ENCODE data around the gene CPTP.

Gene CPTP

GRCh38 chr1:1318777-1319645 is 5.6 kb upstream of the CPTP start:
- H3K9me3 ChIP-seq (ENCODE audit: control insufficient read depth, low read length): no peaks in the 10 kb centered on the region
- H3K9ac ChIP-seq: no peak overlapping the region
- H3K27me3 ChIP-seq (ENCODE audit: control insufficient read depth, insufficient read depth, low read length): no peaks in the 10 kb centered on the region
- H2AFZ ChIP-seq: no peak overlapping the region
- peaks cover 18% of the 10 kb centered on the region for H3K79me2 ChIP-seq
- no peaks in the 10 kb centered on the region for H3K4me1 ChIP-seq
- TF ChIP-seq, protein P1, sequence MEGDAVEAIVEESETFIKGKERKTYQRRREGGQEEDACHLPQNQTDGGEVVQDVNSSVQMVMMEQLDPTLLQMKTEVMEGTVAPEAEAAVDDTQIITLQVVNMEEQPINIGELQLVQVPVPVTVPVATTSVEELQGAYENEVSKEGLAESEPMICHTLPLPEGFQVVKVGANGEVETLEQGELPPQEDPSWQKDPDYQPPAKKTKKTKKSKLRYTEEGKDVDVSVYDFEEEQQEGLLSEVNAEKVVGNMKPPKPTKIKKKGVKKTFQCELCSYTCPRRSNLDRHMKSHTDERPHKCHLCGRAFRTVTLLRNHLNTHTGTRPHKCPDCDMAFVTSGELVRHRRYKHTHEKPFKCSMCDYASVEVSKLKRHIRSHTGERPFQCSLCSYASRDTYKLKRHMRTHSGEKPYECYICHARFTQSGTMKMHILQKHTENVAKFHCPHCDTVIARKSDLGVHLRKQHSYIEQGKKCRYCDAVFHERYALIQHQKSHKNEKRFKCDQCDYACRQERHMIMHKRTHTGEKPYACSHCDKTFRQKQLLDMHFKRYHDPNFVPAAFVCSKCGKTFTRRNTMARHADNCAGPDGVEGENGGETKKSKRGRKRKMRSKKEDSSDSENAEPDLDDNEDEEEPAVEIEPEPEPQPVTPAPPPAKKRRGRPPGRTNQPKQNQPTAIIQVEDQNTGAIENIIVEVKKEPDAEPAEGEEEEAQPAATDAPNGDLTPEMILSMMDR (IDR thresholded peaks at IDR 0.05): no peak
- no peak overlapping the region for H3K4me2 ChIP-seq (ENCODE audit: low read length)
- H3K4me3 ChIP-seq (ENCODE audit: low read depth, low read length): no peak overlapping the region
- H3K27ac ChIP-seq: no peak overlapping the region
- no peaks in the 10 kb centered on the region for H3K36me3 ChIP-seq (ENCODE audit: control insufficient read depth, insufficient read depth, low read length)

GRCh38 chr1:1319646-1319941 is 5.0 kb upstream of the CPTP start:
- Histone ChIP-seq H3K27ac (no peak overlapping the region), H3K36me3 (ENCODE audit: control insufficient read depth, insufficient read depth, low read length) (no peaks in the 10 kb centered on the region)
- TF ChIP-seq, protein P1 (IDR thresholded peaks at IDR 0.05): no peak

DNA sequence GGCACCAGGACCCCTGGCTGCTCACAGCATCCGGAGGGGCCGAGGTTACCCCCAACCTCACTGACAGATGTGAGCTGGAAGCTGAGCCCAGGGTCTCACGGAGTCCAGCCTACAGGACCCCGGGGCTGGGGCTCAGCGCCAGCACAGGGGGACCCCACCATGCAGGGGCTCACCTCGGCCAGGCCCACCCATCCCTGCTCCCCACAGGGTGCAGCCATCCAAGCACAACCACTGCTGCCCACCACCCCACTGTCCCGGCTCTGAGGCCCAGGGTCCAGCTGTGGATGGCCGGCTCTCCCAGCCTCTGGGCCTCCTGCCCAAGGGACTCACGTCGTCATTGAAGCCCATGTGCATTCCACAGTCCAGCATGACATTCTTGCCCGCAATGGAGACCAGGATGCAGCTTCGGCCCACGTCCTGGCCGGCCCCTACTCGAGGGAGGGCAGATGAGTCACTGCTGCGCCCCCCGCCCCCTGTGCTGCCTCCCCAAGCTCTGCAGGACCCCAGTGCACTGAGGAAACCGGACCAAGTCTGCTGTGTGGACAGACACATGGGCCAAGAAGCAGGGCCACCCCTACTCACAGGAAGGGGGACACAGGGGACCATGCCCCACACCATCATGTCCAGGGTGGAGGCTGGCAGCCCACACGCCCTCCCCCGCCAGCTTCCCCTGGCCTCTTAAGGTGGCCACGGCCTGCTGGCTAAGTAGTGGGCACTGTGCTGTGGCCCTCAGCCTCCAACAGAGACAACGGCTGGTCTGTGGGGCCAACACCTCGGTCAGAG is 3.7 kb upstream of the CPTP start:
- Histone ChIP-seq H3K27ac (no peak overlapping the region), H3K79me2 (peaks cover 22% of the 10 kb centered on the region), H3K4me1 (peaks cover 2% of the 10 kb centered on the region), H3K9me3 (ENCODE audit: control insufficient read depth, low read length) (no peaks in the 10 kb centered on the region), H3K36me3 (ENCODE audit: control insufficient read depth, insufficient read depth, low read length) (no peaks in the 10 kb centered on the region), H3K4me2 (ENCODE audit: low read length) (no peak overlapping the region), H3K9ac (no peak overlapping the region), H3K4me3 (ENCODE audit: low read depth, low read length) (no peak overlapping the region), H3K27me3 (ENCODE audit: control insufficient read depth, insufficient read depth, low read length) (no peaks in the 10 kb centered on the region), H2AFZ (no peak overlapping the region)
- TF ChIP-seq, protein P1 (IDR thresholded peaks at IDR 0.05): no peak

More at GRCh38 chr1:1319646-1319941, 5.0 kb upstream of the CPTP start:
- Histone ChIP-seq H2AFZ (no peak overlapping the region), H3K9me3 (ENCODE audit: control insufficient read depth, low read length) (no peaks in the 10 kb centered on the region), H3K27me3 (ENCODE audit: control insufficient read depth, insufficient read depth, low read length) (no peaks in the 10 kb centered on the region), H3K9ac (no peak overlapping the region), H3K79me2 (peaks cover 22% of the 10 kb centered on the region), H3K4me3 (ENCODE audit: low read depth, low read length) (no peak overlapping the region), H3K4me1 (no peaks in the 10 kb centered on the region), H3K4me2 (ENCODE audit: low read length) (no peak overlapping the region)

GRCh38 chr1:1321477-1321876 is 3.1 kb upstream of the CPTP start:
- Histone ChIP-seq H3K4me2 (ENCODE audit: low read length) (no peak overlapping the region), H2AFZ (no peak overlapping the region), H3K27ac (no peak overlapping the region), H3K9ac (no peak overlapping the region), H3K36me3 (ENCODE audit: control insufficient read depth, insufficient read depth, low read length) (no peaks in the 10 kb centered on the region), H3K27me3 (ENCODE audit: control insufficient read depth, insufficient read depth, low read length) (no peaks in the 10 kb centered on the region), H3K4me1 (peaks cover 5% of the 10 kb centered on the region), H3K4me3 (ENCODE audit: low read depth, low read length) (no peak overlapping the region), H3K9me3 (ENCODE audit: control insufficient read depth, low read length) (no peaks in the 10 kb centered on the region), H3K79me2 (peaks cover 22% of the 10 kb centered on the region)
- TF ChIP-seq, protein P1 (IDR thresholded peaks at IDR 0.05): no peak

Data from parathyroid adenoma (tissue), 2 donors.